ENCODE data around the gene EDC4.
"Not testable (repeated sequence)": the region's sequence is repeated elsewhere in the genome, so short reads cannot be mapped to it uniquely, and the experiment has no call there.

The EDC4 gene

GRCh38 chr16:67834242-67834614 lies 38.6 kb upstream of the EDC4 start:
- H3K27ac ChIP-seq = peak overlapping the region; percentile 81
- no peak for TF ChIP-seq CTCF (conservative IDR thresholded peaks at IDR 0.05; ENCODE audit: low read depth)
- CTCF ChIA-PET = interaction anchor here (0.6 to 1.3 kb wide), 2 partner anchors 17 to 424 kb away, joined by 3 to 7 read pairs; no protein-coding TSS in a partner anchor
- no peak for DNase-seq (ENCODE audit: low spot score)
- POLR2A ChIA-PET (ENCODE audit: low non-redundant PET) = interaction anchor here (0.5 kb wide), 1 partner anchor 355 kb away, joined by 5 read pairs; no protein-coding TSS in a partner anchor

GRCh38 chr16:67837190-67837589 lies 35.7 kb upstream of the EDC4 start:
- POLR2A ChIA-PET (ENCODE audit: low non-redundant PET) = interaction anchor here (0.7 kb wide), 1 partner anchor 378 kb away, joined by 3 read pairs; no protein-coding TSS in a partner anchor
- not testable (repeated sequence) for H3K27ac ChIP-seq

GRCh38 chr16:67837811-67838210 lies 35.0 kb upstream of the EDC4 start:
- ChIA-PET CTCF (interaction anchor here (1.0 kb wide), 1 partner anchor 21 kb away, joined by 4 read pairs; no protein-coding TSS in a partner anchor), POLR2A (ENCODE audit: low non-redundant PET) (no interaction called here)
- no peak for DNase-seq (ENCODE audit: low spot score)
- H3K27ac ChIP-seq = no peak overlapping the region
- TF ChIP-seq CTCF (conservative IDR thresholded peaks at IDR 0.05; ENCODE audit: low read depth) = no peak

More at GRCh38 chr16:67837190-67837589, 35.7 kb upstream of the EDC4 start:
- CTCF ChIA-PET = interaction anchor here (0.6 to 2.0 kb wide), 3 partner anchors 20 to 365 kb away, joined by 3 to 8 read pairs (median 4); no protein-coding TSS in a partner anchor
- DNase-seq (ENCODE audit: low spot score) = not testable (repeated sequence)

- DNase-seq (ENCODE audit: low spot score) = no peak
- H3K27ac ChIP-seq = peak overlapping the region; percentile 97
- CTCF ChIA-PET = interaction anchor here (0.6 to 2.9 kb wide), 3 partner anchors 25 to 593 kb away, joined by 3 to 11 read pairs (median 4); no protein-coding TSS in a partner anchor
- TF ChIP-seq CTCF (conservative IDR thresholded peaks at IDR 0.05; ENCODE audit: low read depth) = no peak
- POLR2A ChIA-PET (ENCODE audit: low non-redundant PET) = no interaction called here
Observed at GRCh38 chr16:67841198-67841815, 31.5 kb upstream of the EDC4 start.

- ChIA-PET CTCF (interaction anchor here (2.5 kb wide), 1 partner anchor 20 kb away, joined by 7 read pairs; no protein-coding TSS in a partner anchor), POLR2A (ENCODE audit: low non-redundant PET) (no interaction called here)
- TF ChIP-seq CTCF (conservative IDR thresholded peaks at IDR 0.05; ENCODE audit: low read depth) = peak; percentile 88
- DNase-seq (ENCODE audit: low spot score) = peak; percentile 90
- H3K27ac ChIP-seq = peak within 1 kb of the TSS; percentile 97
Observed at GRCh38 chr16:67841816-67842508, 30.9 kb upstream of the EDC4 start, which contains the start of gene THAP11. Gene THAP11, plus strand, starts transcription at chr16:67842320. Its CDS starts 235 bp downstream, at chr16:67842555.

GRCh38 chr16:67842509-67843342 lies 30.1 kb upstream of the EDC4 start:
- CTCF ChIA-PET = interaction anchor here (0.6 to 3.8 kb wide), 6 partner anchors 20 to 200 kb away, joined by 3 to 20 read pairs (median 3); no protein-coding TSS in a partner anchor
- POLR2A ChIA-PET (ENCODE audit: low non-redundant PET) = no interaction called here
- TF ChIP-seq CTCF (conservative IDR thresholded peaks at IDR 0.05; ENCODE audit: low read depth) = peak; percentile 31; the same call in 1 of the 2 replicates
- peak; percentile 38 for DNase-seq (ENCODE audit: low spot score)
- peak overlapping the region; percentile 97 for H3K27ac ChIP-seq

Data from RWPE1 (cell line).